Measurements from ENCODE around the gene PSTPIP1.
A peak's percentile ranks its signal among the peaks of the same experiment; 100 is the strongest.

The PSTPIP1 gene

GRCh38 chr15:77053709-77054108 lies 58.8 kb downstream of the PSTPIP1 start:
- Histone ChIP-seq H3K36me3 (ENCODE audit: insufficient read depth) (no peaks in the 10 kb centered on the region; the same call in 1 of the 2 replicates), H3K9ac (no peak overlapping the region), H2AFZ (ENCODE audit: low read depth) (no peak overlapping the region), H3K27ac (no peak overlapping the region), H3K27me3 (ENCODE audit: insufficient read depth, low read depth) (no peaks in the 10 kb centered on the region), H3K4me2 (no peak overlapping the region), H3K79me2 (ENCODE audit: insufficient read depth, low read depth) (peaks cover 48% of the 10 kb centered on the region), H3K4me1 (ENCODE audit: low read depth, poor library complexity, severe bottlenecking) (peaks cover 45% of the 10 kb centered on the region), H4K20me1 (ENCODE audit: insufficient read depth) (no peaks in the 10 kb centered on the region), H3K4me3 (IDR thresholded peaks at IDR 0.05; ENCODE audit: insufficient read depth, low read depth, low read length) (no peak overlapping the region)
- TF ChIP-seq, protein P1, sequence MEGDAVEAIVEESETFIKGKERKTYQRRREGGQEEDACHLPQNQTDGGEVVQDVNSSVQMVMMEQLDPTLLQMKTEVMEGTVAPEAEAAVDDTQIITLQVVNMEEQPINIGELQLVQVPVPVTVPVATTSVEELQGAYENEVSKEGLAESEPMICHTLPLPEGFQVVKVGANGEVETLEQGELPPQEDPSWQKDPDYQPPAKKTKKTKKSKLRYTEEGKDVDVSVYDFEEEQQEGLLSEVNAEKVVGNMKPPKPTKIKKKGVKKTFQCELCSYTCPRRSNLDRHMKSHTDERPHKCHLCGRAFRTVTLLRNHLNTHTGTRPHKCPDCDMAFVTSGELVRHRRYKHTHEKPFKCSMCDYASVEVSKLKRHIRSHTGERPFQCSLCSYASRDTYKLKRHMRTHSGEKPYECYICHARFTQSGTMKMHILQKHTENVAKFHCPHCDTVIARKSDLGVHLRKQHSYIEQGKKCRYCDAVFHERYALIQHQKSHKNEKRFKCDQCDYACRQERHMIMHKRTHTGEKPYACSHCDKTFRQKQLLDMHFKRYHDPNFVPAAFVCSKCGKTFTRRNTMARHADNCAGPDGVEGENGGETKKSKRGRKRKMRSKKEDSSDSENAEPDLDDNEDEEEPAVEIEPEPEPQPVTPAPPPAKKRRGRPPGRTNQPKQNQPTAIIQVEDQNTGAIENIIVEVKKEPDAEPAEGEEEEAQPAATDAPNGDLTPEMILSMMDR (conservative IDR thresholded peaks at IDR 0.05; ENCODE audit: low read depth, low read length), result no peak

DNA sequence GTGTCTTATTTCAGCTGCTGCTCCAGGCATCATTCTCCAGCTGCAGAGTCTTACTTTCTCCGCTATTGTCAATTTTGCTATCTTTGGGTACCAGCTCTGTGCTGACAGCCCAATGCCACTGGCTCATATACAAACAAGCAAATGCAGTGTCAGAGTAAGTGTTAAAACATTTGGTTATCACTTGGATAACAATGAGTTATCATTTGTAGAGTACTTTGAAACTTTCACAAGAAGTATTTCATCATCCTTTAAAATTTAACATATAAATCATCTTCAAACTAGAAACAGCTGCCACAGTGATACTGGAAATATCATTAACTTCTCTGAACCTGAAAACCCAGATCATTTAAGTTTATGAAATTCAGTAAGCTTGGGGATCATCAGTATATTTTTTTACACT lies 62.1 kb downstream of the PSTPIP1 start:
- Histone ChIP-seq H3K4me1 (ENCODE audit: low read depth, poor library complexity, severe bottlenecking) (peaks cover 71% of the 10 kb centered on the region), H3K27ac (no peak overlapping the region), H3K4me3 (IDR thresholded peaks at IDR 0.05; ENCODE audit: insufficient read depth, low read depth, low read length) (no peak overlapping the region), H3K79me2 (ENCODE audit: insufficient read depth, low read depth) (peaks cover 79% of the 10 kb centered on the region), H3K9ac (no peak overlapping the region), H3K4me2 (peak overlapping the region; percentile 13; the same call in 1 of the 2 replicates), H3K27me3 (ENCODE audit: insufficient read depth, low read depth) (no peaks in the 10 kb centered on the region), H4K20me1 (ENCODE audit: insufficient read depth) (no peaks in the 10 kb centered on the region), H3K36me3 (ENCODE audit: insufficient read depth) (no peaks in the 10 kb centered on the region; the same call in 1 of the 2 replicates), H2AFZ (ENCODE audit: low read depth) (no peak overlapping the region)
- TF ChIP-seq, protein P1 (conservative IDR thresholded peaks at IDR 0.05; ENCODE audit: low read depth, low read length), result no peak

DNA sequence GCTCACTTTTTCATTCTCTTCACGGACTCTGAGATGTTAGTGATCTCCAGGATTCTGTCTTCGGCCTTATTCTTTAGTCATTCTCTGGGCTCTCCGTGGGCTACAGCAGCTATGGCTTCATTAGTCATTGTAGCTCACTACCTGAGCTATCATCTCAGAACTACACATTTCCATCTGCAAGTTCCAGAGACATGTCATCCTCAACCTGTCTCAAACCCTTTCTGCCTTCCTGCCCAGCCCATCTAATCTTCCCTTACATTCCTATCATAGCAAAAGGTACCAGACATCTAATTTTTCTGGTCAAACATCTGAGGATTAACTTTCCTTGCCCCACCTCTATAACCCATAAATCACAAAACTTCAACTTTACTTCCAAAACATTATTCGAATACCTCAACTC lies 62.8 kb downstream of the PSTPIP1 start:
- no peaks in the 10 kb centered on the region for H3K36me3 ChIP-seq (ENCODE audit: insufficient read depth)
- H4K20me1 ChIP-seq (ENCODE audit: insufficient read depth), result no peaks in the 10 kb centered on the region
- H3K27ac ChIP-seq, result no peak overlapping the region; the same call in 1 of the 2 replicates
- peaks cover 77% of the 10 kb centered on the region for H3K4me1 ChIP-seq (ENCODE audit: low read depth, poor library complexity, severe bottlenecking)
- H3K9ac ChIP-seq, result no peak overlapping the region
- peaks cover 85% of the 10 kb centered on the region for H3K79me2 ChIP-seq (ENCODE audit: insufficient read depth, low read depth)
- TF ChIP-seq, protein P1 (conservative IDR thresholded peaks at IDR 0.05; ENCODE audit: low read depth, low read length), result no peak
- H3K4me3 ChIP-seq (IDR thresholded peaks at IDR 0.05; ENCODE audit: insufficient read depth, low read depth, low read length), result no peak overlapping the region
- peak overlapping the region; percentile 13; the same call in 1 of the 2 replicates for H3K4me2 ChIP-seq
- no peaks in the 10 kb centered on the region for H3K27me3 ChIP-seq (ENCODE audit: insufficient read depth, low read depth)
- no peak overlapping the region for H2AFZ ChIP-seq (ENCODE audit: low read depth)

DNA sequence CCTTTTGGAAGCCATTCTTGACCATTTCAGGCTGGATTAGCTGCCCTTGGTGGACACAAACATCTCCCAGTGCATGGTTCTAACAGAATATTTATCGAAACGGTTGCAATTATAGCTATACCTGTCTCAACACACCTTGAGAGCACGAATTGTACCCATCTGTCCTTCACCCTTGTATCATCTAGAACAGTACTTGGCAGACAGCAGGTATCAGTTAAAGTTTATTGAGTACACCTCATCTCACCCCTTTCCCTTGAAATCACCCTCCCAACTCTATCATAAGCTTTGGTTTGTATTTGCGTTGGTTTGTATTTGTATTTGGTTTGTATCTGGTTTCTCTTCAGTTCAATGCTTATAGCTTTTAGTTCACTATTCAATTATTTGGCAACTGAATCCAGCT lies 63.5 kb downstream of the PSTPIP1 start:
- H3K36me3 ChIP-seq (ENCODE audit: insufficient read depth), result no peaks in the 10 kb centered on the region
- TF ChIP-seq, protein P1 (conservative IDR thresholded peaks at IDR 0.05; ENCODE audit: low read depth, low read length), result no peak
- H3K4me2 ChIP-seq, result peak overlapping the region; percentile 12; the same call in 1 of the 2 replicates
- peaks cover 93% of the 10 kb centered on the region for H3K79me2 ChIP-seq (ENCODE audit: insufficient read depth, low read depth)
- peaks cover 84% of the 10 kb centered on the region for H3K4me1 ChIP-seq (ENCODE audit: low read depth, poor library complexity, severe bottlenecking)
- no peak overlapping the region for H3K9ac ChIP-seq
- no peaks in the 10 kb centered on the region for H4K20me1 ChIP-seq (ENCODE audit: insufficient read depth)
- H2AFZ ChIP-seq (ENCODE audit: low read depth), result no peak overlapping the region
- H3K4me3 ChIP-seq (IDR thresholded peaks at IDR 0.05; ENCODE audit: insufficient read depth, low read depth, low read length), result no peak overlapping the region
- H3K27me3 ChIP-seq (ENCODE audit: insufficient read depth, low read depth), result no peaks in the 10 kb centered on the region
- H3K27ac ChIP-seq, result no peak overlapping the region
